ENCODE measurements around the gene ACKR4. TPM values are rescaled to one million over a fixed set of nuclear protein-coding genes. Genes with fewer than 3 reads are reported as not detected.
A peak's percentile ranks its signal among the peaks of the same experiment; 100 is the strongest.

ACKR4 gene
- total RNA-seq (2014; rRNA removed): not detected in 2 replicates
- percentile 21 among the genes with signal in this experiment for Bru-seq, nascent RNA
- percentile 43 among the genes with signal in this experiment for BruChase-seq, experiment 1, labeled RNA remaining after a 6-hour chase
- percentile 37 among the genes with signal in this experiment for BruChase-seq, experiment 2, labeled RNA remaining after a 2-hour chase
- long read RNA-seq, partial matches to known transcripts: 0 of 1 reads
- long read RNA-seq, other reads (novel, unspliced or antisense): 1 of 1 reads

DNA sequence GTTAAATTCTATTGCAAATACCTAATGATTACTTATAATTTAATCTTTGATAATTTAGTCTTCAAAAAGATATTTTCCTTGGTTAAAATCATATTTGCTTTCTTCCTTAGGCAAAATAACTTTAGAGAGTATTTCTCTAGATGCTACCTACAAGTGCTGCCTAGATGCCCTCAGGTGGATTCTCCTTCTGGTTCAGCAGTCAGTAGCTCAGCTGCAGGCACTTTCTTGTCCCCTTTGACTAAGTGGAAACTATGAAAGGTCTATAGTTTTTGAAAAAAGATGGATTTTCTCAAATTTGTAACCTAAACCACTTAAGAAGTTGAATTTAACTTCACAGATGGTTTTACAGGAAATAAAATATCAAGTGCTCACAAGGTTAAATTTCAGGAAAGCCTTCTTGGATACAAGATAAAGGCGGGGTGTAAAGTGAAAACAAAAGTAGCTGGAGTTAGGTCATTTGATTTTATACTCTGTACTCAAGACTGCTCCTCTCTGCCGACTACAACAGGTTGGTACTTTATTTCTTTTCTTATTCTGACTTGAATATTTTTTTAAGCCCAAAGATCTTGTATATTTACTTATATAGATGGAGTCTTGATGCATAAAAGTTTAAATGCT lies at the start of gene ACKR4:
Gene ACKR4 (plus strand): TSS at position 455 of the 618 bp plus-strand sequence. CDS start 3,128 bp downstream, outside the sequence.
- Histone ChIP-seq H3K4me2 (ENCODE audit: low read length) (no peak within 1 kb of the TSS), H3K27ac (ENCODE audit: low read length) (no peak within 1 kb of the TSS), H3K9me3 (ENCODE audit: low read length) (no peaks in the 10 kb centered on the region), H3F3A (ENCODE audit: low read length, unreplicated experiment) (no peaks in the 10 kb centered on the region), H3K36me3 (ENCODE audit: low read depth, low read length) (no peaks in the 10 kb centered on the region), H4K20me1 (ENCODE audit: low read length) (no peaks in the 10 kb centered on the region), H3K9me2 (replicated peaks; ENCODE audit: low read length) (no peaks in the 10 kb centered on the region), H3K4me1 (ENCODE audit: insufficient read depth, low read length) (peaks cover 17% of the 10 kb centered on the region), H3K27me3 (ENCODE audit: low read length) (no peaks in the 10 kb centered on the region), H3K4me3 (ENCODE audit: low read length) (no peak within 1 kb of the TSS), H2AFZ (ENCODE audit: low read length) (no peak within 1 kb of the TSS), H3K79me2 (ENCODE audit: low read length) (no peaks in the 10 kb centered on the region), H3K9ac (ENCODE audit: low read length) (no peak within 1 kb of the TSS)
- intact Hi-C loops (cut with micrococcal nuclease): no loop called here
- ChIA-PET POLR2A (ENCODE audit: unreplicated experiment) (no interaction called here), CTCF (no interaction called here)
- no peak for DNase-seq
- no peak for ATAC-seq
- TF ChIP-seq EZH2 (IDR thresholded peaks at IDR 0.05; ENCODE audit: low read length, unreplicated experiment): no peak
- TF ChIP-seq EZH2phosphoT487 (IDR thresholded peaks at IDR 0.05; ENCODE audit: borderline replicate concordance, low read length): no peak
- TF ChIP-seq, protein P1, sequence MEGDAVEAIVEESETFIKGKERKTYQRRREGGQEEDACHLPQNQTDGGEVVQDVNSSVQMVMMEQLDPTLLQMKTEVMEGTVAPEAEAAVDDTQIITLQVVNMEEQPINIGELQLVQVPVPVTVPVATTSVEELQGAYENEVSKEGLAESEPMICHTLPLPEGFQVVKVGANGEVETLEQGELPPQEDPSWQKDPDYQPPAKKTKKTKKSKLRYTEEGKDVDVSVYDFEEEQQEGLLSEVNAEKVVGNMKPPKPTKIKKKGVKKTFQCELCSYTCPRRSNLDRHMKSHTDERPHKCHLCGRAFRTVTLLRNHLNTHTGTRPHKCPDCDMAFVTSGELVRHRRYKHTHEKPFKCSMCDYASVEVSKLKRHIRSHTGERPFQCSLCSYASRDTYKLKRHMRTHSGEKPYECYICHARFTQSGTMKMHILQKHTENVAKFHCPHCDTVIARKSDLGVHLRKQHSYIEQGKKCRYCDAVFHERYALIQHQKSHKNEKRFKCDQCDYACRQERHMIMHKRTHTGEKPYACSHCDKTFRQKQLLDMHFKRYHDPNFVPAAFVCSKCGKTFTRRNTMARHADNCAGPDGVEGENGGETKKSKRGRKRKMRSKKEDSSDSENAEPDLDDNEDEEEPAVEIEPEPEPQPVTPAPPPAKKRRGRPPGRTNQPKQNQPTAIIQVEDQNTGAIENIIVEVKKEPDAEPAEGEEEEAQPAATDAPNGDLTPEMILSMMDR (conservative IDR thresholded peaks at IDR 0.05; ENCODE audit: low read depth, low read length): no peak
- BruUV-seq (replicated peaks): no TSS peak

DNA sequence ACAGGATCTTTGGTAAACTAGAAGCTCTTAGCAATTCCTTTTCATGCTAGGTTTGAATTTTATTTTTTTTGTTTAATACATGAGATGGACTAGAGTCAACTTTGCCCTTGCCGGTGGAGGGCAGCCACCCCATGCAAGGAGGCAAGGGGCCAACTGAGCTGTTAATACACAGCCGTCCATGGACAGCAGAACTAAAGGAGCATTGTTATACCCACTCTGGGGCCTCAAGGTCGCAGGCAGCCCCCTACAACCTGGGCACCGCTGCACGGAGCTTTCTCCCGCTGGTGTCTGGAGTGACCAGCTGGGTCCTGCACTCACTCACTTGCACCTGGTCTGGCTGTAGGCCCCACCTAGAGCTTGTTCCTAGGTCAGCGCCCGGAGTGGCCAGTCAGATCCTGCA lies 47.9 kb upstream of the ACKR4 start:
- H3K9ac ChIP-seq (ENCODE audit: low read length): no peak overlapping the region
- CTCF ChIA-PET: no interaction called here
- H3K79me2 ChIP-seq (ENCODE audit: low read length): no peaks in the 10 kb centered on the region
- no peak overlapping the region for H3K4me3 ChIP-seq (ENCODE audit: low read length)
- H3K4me1 ChIP-seq (ENCODE audit: insufficient read depth, low read length): peaks cover 22% of the 10 kb centered on the region
- peak overlapping the region; percentile 18; the same call in 1 of the 2 replicates for H3K27ac ChIP-seq (ENCODE audit: low read length)
- H4K20me1 ChIP-seq (ENCODE audit: low read length): no peaks in the 10 kb centered on the region
- intact Hi-C loops (cut with micrococcal nuclease): no loop called here
- POLR2A ChIA-PET (ENCODE audit: unreplicated experiment): no interaction called here
- BruUV-seq (replicated peaks): no TSS peak
- H3K9me2 ChIP-seq (replicated peaks; ENCODE audit: low read length): no peaks in the 10 kb centered on the region
- no peak overlapping the region for H2AFZ ChIP-seq (ENCODE audit: low read length)
- DNase-seq (no peak), ATAC-seq (no peak)
- H3K36me3 ChIP-seq (ENCODE audit: low read depth, low read length): no peaks in the 10 kb centered on the region
- H3K27me3 ChIP-seq (ENCODE audit: low read length): no peaks in the 10 kb centered on the region
- no peaks in the 10 kb centered on the region for H3F3A ChIP-seq (ENCODE audit: low read length, unreplicated experiment)
- TF ChIP-seq EZH2phosphoT487 (IDR thresholded peaks at IDR 0.05; ENCODE audit: borderline replicate concordance, low read length) (no peak), EZH2 (IDR thresholded peaks at IDR 0.05; ENCODE audit: low read length, unreplicated experiment) (no peak)
- TF ChIP-seq, protein P1 (conservative IDR thresholded peaks at IDR 0.05; ENCODE audit: low read depth, low read length): no peak
- no peaks in the 10 kb centered on the region for H3K9me3 ChIP-seq (ENCODE audit: low read length)
- H3K4me2 ChIP-seq (ENCODE audit: low read length): no peak overlapping the region
